Hepatocyte (in vitro differentiated cells): Measurements from ENCODE around the gene MTR. TPM values are rescaled to one million over a fixed set of nuclear protein-coding genes. Genes with fewer than 3 reads are reported as not detected.

Source experiments
- DNase-seq: peaks from one replicate; pipeline ENCODE4 v3.0.0-alpha.2; 2016; ENCODE audit warnings: low spot score
- H2AFZ ChIP-seq: fragments of 200-600 bp; sonication (generic); 2 replicates; pipeline ENCODE4 v1.6.0; 2016; ENCODE audit warnings: antibody characterized with exemption, mild to moderate bottlenecking
- H3K27ac ChIP-seq: fragments of 200-600 bp; sonication (generic); 2 replicates; pipeline ENCODE4 v1.5.1; 2016; ENCODE audit warnings: mild to moderate bottlenecking
- H3K27me3 ChIP-seq: fragments of 200-600 bp; sonication (generic); 2 replicates; pipeline ENCODE4 v1.6.1; 2016
- H3K36me3 ChIP-seq: fragments of 200-600 bp; sonication (generic); replicated peaks from 2 replicates; pipeline ENCODE4 v1.5.1; 2016; ENCODE audit warnings: low read depth; ENCODE audit not compliant: insufficient read depth
- H3K4me1 ChIP-seq: fragments of 200-600 bp; sonication (generic); 2 replicates; pipeline ENCODE4 v1.5.1; 2016; ENCODE audit warnings: mild to moderate bottlenecking, moderate library complexity; ENCODE audit not compliant: insufficient read depth
- H3K4me2 ChIP-seq: fragments of 200-600 bp; sonication (generic); 2 replicates; pipeline ENCODE4 v1.6.0; 2016
- H3K4me3 ChIP-seq: fragments of 200-600 bp; sonication (generic); 2 replicates; pipeline ENCODE4 v1.5.1; 2016; ENCODE audit warnings: mild to moderate bottlenecking
- H3K79me2 ChIP-seq: fragments of 200-600 bp; sonication (generic); 2 replicates; pipeline ENCODE4 v1.6.0; 2017; ENCODE audit warnings: mild to moderate bottlenecking
- H3K9me2 ChIP-seq: fragments of 200-600 bp; sonication (generic); replicated peaks from 2 replicates; pipeline ENCODE4 v1.6.0; 2017; ENCODE audit warnings: mild to moderate bottlenecking; ENCODE audit not compliant: insufficient read depth
- H3K9me3 ChIP-seq: fragments of 200-600 bp; sonication (generic); 2 replicates; pipeline ENCODE4 v1.5.1; 2016; ENCODE audit warnings: low read depth, mild to moderate bottlenecking
- H4K20me1 ChIP-seq: fragments of 200-600 bp; sonication (generic); 2 replicates; pipeline ENCODE4 v1.6.0; 2016; ENCODE audit warnings: mild to moderate bottlenecking; ENCODE audit not compliant: insufficient read depth, poor library complexity, severe bottlenecking
- CTCF ChIP-seq: fragments of 200-600 bp; sonication (generic); IDR thresholded peaks from 2 replicates; pipeline ENCODE4 v1.5.1; 2016; ENCODE audit warnings: antibody characterized with exemption, mild to moderate bottlenecking; ENCODE audit not compliant: poor library complexity
- EZH2 ChIP-seq: fragments of 200-600 bp; sonication (generic); IDR thresholded peaks from 2 replicates; pipeline ENCODE4 v1.6.1; 2016; ENCODE audit warnings: antibody characterized with exemption, mild to moderate bottlenecking, borderline replicate concordance
- EZH2phosphoT487 ChIP-seq: fragments of 200-600 bp; sonication (generic); IDR thresholded peaks from one replicate; pipeline ENCODE4 v1.6.1; 2018; ENCODE audit warnings: antibody characterized with exemption, mild to moderate bottlenecking, low read depth, moderate library complexity; ENCODE audit not compliant: unreplicated experiment, severe bottlenecking
- WGBS: methylation state at CpG from one replicate; pipeline ENCODE4 v1.1.6; 2016; ENCODE audit warnings: low lambda C conversion rate; ENCODE audit errors: missing lambda C conversion rate; 5-methylcytosine and 5-hydroxymethylcytosine counted together
- polyA plus RNA-seq: library from polyadenylated mRNA; unstranded; fragments of >200 nt; fragmentation: Nextera tagmentation; extraction: Ambion mirVana; gene quantifications from 2 replicates; pipeline ENCODE4 v1.2.1, GENCODE V29; 2016
- total RNA-seq: library from RNA; depleted of rRNA; stranded (reverse); fragments of >200 nt; gene quantifications from 2 replicates; pipeline ENCODE4 v1.2.3, GENCODE V29; 2014

The MTR gene
- total and polyA plus RNA-seq, 2 experiments from 2014 or later: 9.6 to 23.8 TPM

- TF ChIP-seq EZH2phosphoT487 (no peak), EZH2 (no peak), CTCF (no peak)
- no peaks in the 10 kb centered on the region for H3K4me1 ChIP-seq
- no peaks in the 10 kb centered on the region for H3K9me2 ChIP-seq
- H3K27ac ChIP-seq: no peak overlapping the region
- H3K79me2 ChIP-seq: peaks cover 34% of the 10 kb centered on the region
- no peaks in the 10 kb centered on the region for H4K20me1 ChIP-seq
- peaks cover 3% of the 10 kb centered on the region for H3K36me3 ChIP-seq
- 94% methylated on average over 8 of the region's 8 CpGs for WGBS
- H3K9me3 ChIP-seq: no peaks in the 10 kb centered on the region
- no peak overlapping the region for H2AFZ ChIP-seq
- H3K4me2 ChIP-seq: no peak overlapping the region
- H3K4me3 ChIP-seq: no peak overlapping the region
- H3K27me3 ChIP-seq: no peaks in the 10 kb centered on the region
- no peak for DNase-seq
Measured at GRCh38 chr1:236808564-236809130, 13.6 kb downstream of the MTR start.

- no peaks in the 10 kb centered on the region for H3K4me1 ChIP-seq
- TF ChIP-seq EZH2 (no peak), EZH2phosphoT487 (no peak), CTCF (no peak)
- peaks cover 3% of the 10 kb centered on the region for H3K36me3 ChIP-seq
- H3K9me3 ChIP-seq: no peaks in the 10 kb centered on the region
- no peak overlapping the region for H3K4me2 ChIP-seq
- H3K9me2 ChIP-seq: no peaks in the 10 kb centered on the region
- DNase-seq: no peak
- no peak overlapping the region for H3K4me3 ChIP-seq
- WGBS: 96% methylated on average over 1 of the region's 1 CpG
- peaks cover 29% of the 10 kb centered on the region for H3K79me2 ChIP-seq
- H4K20me1 ChIP-seq: no peaks in the 10 kb centered on the region
- H3K27me3 ChIP-seq: no peaks in the 10 kb centered on the region
- H2AFZ ChIP-seq: no peak overlapping the region
- no peak overlapping the region for H3K27ac ChIP-seq
Measured at GRCh38 chr1:236809148-236809547, 14.1 kb downstream of the MTR start.

GRCh38 chr1:236810018-236810417 lies 14.9 kb downstream of the MTR start:
- H3K4me2 ChIP-seq: no peak overlapping the region
- WGBS: 90% methylated on average over 3 of the region's 3 CpGs
- no peaks in the 10 kb centered on the region for H3K9me3 ChIP-seq
- peaks cover 3% of the 10 kb centered on the region for H3K36me3 ChIP-seq
- no peaks in the 10 kb centered on the region for H4K20me1 ChIP-seq
- H3K4me3 ChIP-seq: no peak overlapping the region
- no peak for DNase-seq
- TF ChIP-seq EZH2: no peak
- no peak for TF ChIP-seq EZH2phosphoT487
- TF ChIP-seq CTCF: no peak
- H3K79me2 ChIP-seq: peaks cover 27% of the 10 kb centered on the region
- H3K9me2 ChIP-seq: no peaks in the 10 kb centered on the region
- H3K4me1 ChIP-seq: no peaks in the 10 kb centered on the region
- H2AFZ ChIP-seq: no peak overlapping the region
- H3K27ac ChIP-seq: no peak overlapping the region
- H3K27me3 ChIP-seq: no peaks in the 10 kb centered on the region
